GM18526 (cell line): ENCODE data around the gene NFILZ.

Experiments used
- POLR2A ChIP-seq: IDR thresholded peaks from 3 replicates; pipeline ENCODE4 v1.6.1; 2011; ENCODE audit not compliant: insufficient read length; ENCODE audit errors: extremely low read depth

The NFILZ gene

GRCh38 chr19:8655340-8655709 lies 24.9 kb downstream of the NFILZ start:
- no peak for TF ChIP-seq POLR2A

DNA sequence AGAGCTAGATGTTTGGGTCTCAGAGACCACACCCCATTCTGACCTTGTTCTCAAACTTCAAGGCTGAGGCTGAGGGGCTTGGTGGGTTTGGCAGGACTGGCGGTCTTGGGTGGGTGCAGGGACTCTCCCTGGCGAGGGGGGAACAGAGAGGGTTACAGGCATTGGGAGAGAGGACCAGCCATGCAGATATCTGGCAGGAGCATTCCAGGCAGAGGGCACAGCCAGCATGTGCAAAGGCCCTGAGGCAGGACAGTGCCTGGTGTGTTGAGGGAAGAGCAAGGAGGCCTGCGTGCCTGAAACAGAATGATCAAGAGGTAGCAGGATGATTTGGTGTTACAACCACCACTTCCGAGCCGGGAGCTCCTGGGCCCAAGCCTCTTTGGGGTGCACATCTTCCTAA lies 27.4 kb downstream of the NFILZ start:
- no peak for TF ChIP-seq POLR2A

DNA sequence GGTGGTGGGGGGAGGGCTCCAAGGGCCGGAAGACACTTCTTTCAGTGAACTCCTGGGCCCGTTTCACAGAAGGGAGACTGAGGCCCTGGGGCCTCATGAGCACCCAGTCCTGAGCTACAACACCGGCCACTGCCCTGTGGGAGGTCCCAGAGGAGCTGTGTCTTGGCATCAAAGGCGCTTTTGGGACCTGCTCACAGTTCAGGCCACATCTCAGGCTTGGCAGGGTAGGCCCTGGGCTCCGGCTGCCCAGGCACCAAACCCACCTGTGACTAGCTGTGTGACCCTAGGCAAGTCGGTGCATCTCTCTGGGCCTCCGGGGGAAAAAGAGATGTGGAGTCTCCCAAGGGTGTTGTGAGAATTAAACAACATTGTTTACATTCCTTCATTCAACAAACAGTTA lies 29.5 kb downstream of the NFILZ start:
- TF ChIP-seq POLR2A = no peak

GRCh38 chr19:8662263-8662662 lies 31.8 kb downstream of the NFILZ start:
- TF ChIP-seq POLR2A = no peak

GRCh38 chr19:8663920-8664670 lies 33.7 kb downstream of the NFILZ start:
- TF ChIP-seq POLR2A = no peak

- TF ChIP-seq POLR2A = no peak
These were observed 34.2 kb downstream of the NFILZ start for GRCh38 chr19:8664671-8665057.

GRCh38 chr19:8665468-8666213 lies 35.2 kb downstream of the NFILZ start:
- TF ChIP-seq POLR2A = no peak

DNA sequence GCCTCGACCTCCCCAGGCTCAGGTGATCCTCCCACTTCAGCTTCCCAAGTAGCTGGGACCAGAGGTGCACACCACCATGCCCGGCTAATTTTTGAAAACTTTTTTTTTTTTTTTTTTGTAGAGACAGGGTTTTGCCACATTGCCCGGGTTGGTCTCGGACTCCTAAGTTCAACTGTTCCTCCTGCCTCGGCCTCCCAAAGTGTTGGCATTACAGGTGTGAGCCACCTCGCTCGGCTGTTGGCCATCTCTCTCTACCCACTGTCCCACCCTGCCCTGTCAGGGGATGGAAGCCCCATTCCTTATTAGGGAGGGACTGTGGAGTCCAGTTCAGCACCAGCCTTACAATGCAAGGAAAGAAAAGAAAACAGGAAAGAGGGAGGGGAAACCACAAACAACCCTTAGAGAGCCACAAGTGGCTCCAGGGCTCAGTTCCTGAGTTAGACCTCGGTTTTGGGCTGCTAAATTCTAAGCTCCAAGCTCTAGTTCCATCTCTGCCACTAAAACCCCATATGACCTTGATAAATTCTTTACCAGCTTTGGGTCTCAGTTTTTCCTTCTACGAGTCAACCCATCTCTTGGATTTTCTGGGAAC lies 36.5 kb downstream of the NFILZ start:
- TF ChIP-seq POLR2A = no peak

GRCh38 chr19:8673276-8673891 lies 43.0 kb downstream of the NFILZ start:
- no peak for TF ChIP-seq POLR2A

- no peak for TF ChIP-seq POLR2A
These were observed 44.6 kb downstream of the NFILZ start for GRCh38 chr19:8675066-8675465.

GRCh38 chr19:8678244-8678807 lies 47.9 kb downstream of the NFILZ start:
- no peak for TF ChIP-seq POLR2A
